OCI-LY7 (cell line): ENCODE measurements around the gene C8A.

Experiments used
- CTCF ChIP-seq: fragments of 200-600 bp; sonication (generic); conservative IDR thresholded peaks from 2 replicates; pipeline ENCODE4 v1.5.1; 2014; ENCODE audit warnings: mild to moderate bottlenecking, antibody characterized with exemption, low read length, moderate library complexity, mixed read lengths
- EZH2phosphoT487 ChIP-seq: fragments of 200-600 bp; sonication (generic); IDR thresholded peaks from 2 replicates; pipeline ENCODE4 v1.6.1; 2018; ENCODE audit warnings: low read depth, borderline replicate concordance, mild to moderate bottlenecking, mixed run types, antibody characterized with exemption, low read length, moderate library complexity, mixed read lengths

GRCh38 chr1:56940039-56940438, 85.4 kb downstream of the C8A start:
- TF ChIP-seq CTCF (no peak), EZH2phosphoT487 (no peak)
